Smooth muscle cell (in vitro differentiated cells): ENCODE measurements around the gene LENG1. TPM values are rescaled to one million over a fixed set of nuclear protein-coding genes. Genes with fewer than 3 reads are reported as not detected.
"Not testable (repeated sequence)": the region's sequence is repeated elsewhere in the genome, so short reads cannot be mapped to it uniquely, and the experiment has no call there.

ENCODE experiments used
- DNase-seq: peaks from one replicate; lab custom pipeline; 2025; ENCODE audit not compliant: unreplicated experiment; lab: John Stamatoyannopoulos, UW
- H2AFZ ChIP-seq: fragments of 200-600 bp; sonication (generic); 2 replicates; pipeline ENCODE4 v1.6.0; 2016; ENCODE audit warnings: antibody characterized with exemption, low read depth, mild to moderate bottlenecking
- H3F3A ChIP-seq: fragments of 200-600 bp; sonication (generic); 2 replicates; pipeline ENCODE4 v1.6.0; 2017; ENCODE audit warnings: antibody characterized with exemption, low read depth
- H3K27ac ChIP-seq: fragments of 200-600 bp; sonication (generic); 2 replicates; pipeline ENCODE4 v1.5.1; 2016; ENCODE audit warnings: low read depth, mild to moderate bottlenecking
- H3K27me3 ChIP-seq: fragments of 200-600 bp; sonication (generic); 2 replicates; pipeline ENCODE4 v1.6.1; 2016; ENCODE audit warnings: low read depth, mild to moderate bottlenecking
- H3K36me3 ChIP-seq: fragments of 200-600 bp; sonication (generic); 2 replicates; pipeline ENCODE4 v1.5.1; 2016; ENCODE audit warnings: low read depth
- H3K4me1 ChIP-seq: fragments of 200-600 bp; sonication (generic); 2 replicates; pipeline ENCODE4 v1.5.1; 2016; ENCODE audit warnings: low read depth
- H3K4me2 ChIP-seq: fragments of 200-600 bp; sonication (generic); 2 replicates; pipeline ENCODE4 v1.6.0; 2016; ENCODE audit warnings: mild to moderate bottlenecking
- H3K4me3 ChIP-seq: fragments of 200-600 bp; sonication (generic); 2 replicates; pipeline ENCODE4 v1.5.1; 2016; ENCODE audit warnings: mild to moderate bottlenecking
- H3K79me2 ChIP-seq: fragments of 200-600 bp; sonication (generic); 2 replicates; pipeline ENCODE4 v1.6.0; 2016; ENCODE audit warnings: low read depth, mild to moderate bottlenecking
- H3K9ac ChIP-seq: fragments of 200-600 bp; sonication (generic); 2 replicates; pipeline ENCODE4 v1.6.0; 2016; ENCODE audit warnings: low read depth
- H3K9me3 ChIP-seq: fragments of 200-600 bp; sonication (generic); replicated peaks from 2 replicates; pipeline ENCODE4 v1.5.1; 2016; ENCODE audit warnings: low read depth
- H4K20me1 ChIP-seq: fragments of 200-600 bp; sonication (generic); 2 replicates; pipeline ENCODE4 v1.6.0; 2016; ENCODE audit warnings: low read depth
- CTCF ChIP-seq: fragments of 200-600 bp; sonication (generic); IDR thresholded peaks from 2 replicates; pipeline ENCODE4 v1.5.1; 2017; ENCODE audit warnings: borderline replicate concordance, mild to moderate bottlenecking, antibody characterized with exemption; ENCODE audit not compliant: insufficient read depth, poor library complexity, severe bottlenecking
- WGBS: methylation state at CpG from one replicate; pipeline ENCODE4 v1.1.7; 2016; ENCODE audit warnings: low lambda C conversion rate; 5-methylcytosine and 5-hydroxymethylcytosine counted together
- polyA plus RNA-seq: library from polyadenylated mRNA; unstranded; fragments of >200 nt; fragmentation: Nextera tagmentation; extraction: Ambion mirVana; gene quantifications from 2 replicates; pipeline ENCODE4 v1.2.1, GENCODE V29; 2016
- total RNA-seq: library from RNA; depleted of rRNA; stranded (reverse); fragments of >200 nt; gene quantifications from 2 replicates; pipeline ENCODE4 v1.2.3, GENCODE V29; 2014

Gene LENG1
- total RNA-seq (3.2 and 10.9 TPM in 2 replicates), polyA plus RNA-seq (14.1 and 17.6 TPM in 2 replicates)

GRCh38 chr19:54159352-54160181 lies at the start of gene LENG1:
LENG1 (minus strand) TSS chr19:54159721; CDS start chr19:54159695, 26 bp downstream.
- H3K9me3 ChIP-seq = no peaks in the 10 kb centered on the region
- peak within 1 kb of the TSS; percentile 82 for H2AFZ ChIP-seq
- peak; percentile 87 for DNase-seq
- H4K20me1 ChIP-seq = no peaks in the 10 kb centered on the region
- peak within 1 kb of the TSS; percentile 90 for H3K27ac ChIP-seq
- peak within 1 kb of the TSS; percentile 89 for H3K4me2 ChIP-seq
- TF ChIP-seq CTCF = peak; percentile 33
- no peaks in the 10 kb centered on the region for H3K36me3 ChIP-seq
- peaks cover 11% of the 10 kb centered on the region for H3K4me1 ChIP-seq
- H3K27me3 ChIP-seq = no peaks in the 10 kb centered on the region
- under 1% methylated on average over 63 of the region's 72 CpGs for WGBS
- H3K79me2 ChIP-seq = peaks cover 6% of the 10 kb centered on the region
- peaks cover 19% of the 10 kb centered on the region for H3F3A ChIP-seq
- peak within 1 kb of the TSS; percentile 91 for H3K9ac ChIP-seq
- H3K4me3 ChIP-seq = peak within 1 kb of the TSS; percentile 67

- Histone ChIP-seq H3K4me3 (no peak overlapping the region), H3K9ac (no peak overlapping the region), H3K79me2 (peaks cover 35% of the 10 kb centered on the region), H2AFZ (no peak overlapping the region), H4K20me1 (peaks cover 99% of the 10 kb centered on the region), H3K27me3 (no peaks in the 10 kb centered on the region), H3F3A (peaks cover 66% of the 10 kb centered on the region), H3K4me1 (peaks cover 6% of the 10 kb centered on the region), H3K27ac (no peak overlapping the region), H3K9me3 (no peaks in the 10 kb centered on the region), H3K36me3 (no peaks in the 10 kb centered on the region), H3K4me2 (no peak overlapping the region)
- DNase-seq = no peak
- TF ChIP-seq CTCF = no peak
- WGBS = 84% methylated on average over 8 of the region's 8 CpGs
Observed at GRCh38 chr19:54208784-54209057, 49.2 kb upstream of the LENG1 start.

- H3K4me1 ChIP-seq = peaks cover 6% of the 10 kb centered on the region
- TF ChIP-seq CTCF = no peak
- no peaks in the 10 kb centered on the region for H3K27me3 ChIP-seq
- H3K4me2 ChIP-seq = no peak overlapping the region
- peaks cover 100% of the 10 kb centered on the region for H4K20me1 ChIP-seq
- H3F3A ChIP-seq = peaks cover 71% of the 10 kb centered on the region
- no peak overlapping the region for H3K27ac ChIP-seq
- no peaks in the 10 kb centered on the region for H3K9me3 ChIP-seq
- H3K4me3 ChIP-seq = no peak overlapping the region
- no peak overlapping the region for H3K9ac ChIP-seq
- H3K36me3 ChIP-seq = no peaks in the 10 kb centered on the region
- WGBS = 78% methylated on average over 18 of the region's 18 CpGs
- no peak for DNase-seq
- H3K79me2 ChIP-seq = peaks cover 40% of the 10 kb centered on the region
- no peak overlapping the region for H2AFZ ChIP-seq
Observed at GRCh38 chr19:54207983-54208783, 48.7 kb upstream of the LENG1 start.

- peaks cover 46% of the 10 kb centered on the region for H3K79me2 ChIP-seq
- 80% methylated on average over 5 of the region's 5 CpGs for WGBS
- H2AFZ ChIP-seq = no peak overlapping the region
- no peak overlapping the region for H3K27ac ChIP-seq
- no peak overlapping the region for H3K4me3 ChIP-seq
- no peaks in the 10 kb centered on the region for H3K9me3 ChIP-seq
- H3K4me2 ChIP-seq = no peak overlapping the region
- DNase-seq = no peak
- H4K20me1 ChIP-seq = peaks cover 100% of the 10 kb centered on the region
- TF ChIP-seq CTCF = no peak
- peaks cover 10% of the 10 kb centered on the region for H3K4me1 ChIP-seq
- no peak overlapping the region for H3K9ac ChIP-seq
- H3K27me3 ChIP-seq = no peaks in the 10 kb centered on the region
- H3K36me3 ChIP-seq = no peaks in the 10 kb centered on the region
- peaks cover 71% of the 10 kb centered on the region for H3F3A ChIP-seq
Observed at GRCh38 chr19:54207676-54207982, 48.1 kb upstream of the LENG1 start.

GRCh38 chr19:54207193-54207592 lies 47.7 kb upstream of the LENG1 start:
- 95% methylated on average over 23 of the region's 23 CpGs for WGBS
- Histone ChIP-seq H3F3A (peaks cover 75% of the 10 kb centered on the region), H3K4me1 (peaks cover 15% of the 10 kb centered on the region), H3K79me2 (peaks cover 49% of the 10 kb centered on the region), H4K20me1 (peaks cover 100% of the 10 kb centered on the region)
- DNase-seq, H3K4me2 ChIP-seq, H3K9ac ChIP-seq, H3K9me3 ChIP-seq, H3K36me3 ChIP-seq, H3K27ac ChIP-seq, H3K4me3 ChIP-seq, H2AFZ ChIP-seq, H3K27me3 ChIP-seq: not testable (repeated sequence)
